KMS-11 (cell line): ENCODE results near the gene PFKP.

Experiments
- H2AFZ ChIP-seq: fragments of 200-600 bp; sonication (generic); 2 replicates; pipeline ENCODE4 v1.6.1; 2016; ENCODE audit warnings: antibody characterized with exemption, mixed run types, low read depth
- H3K27ac ChIP-seq: fragments of 200-600 bp; sonication (generic); 2 replicates; pipeline ENCODE4 v1.6.1; 2016; ENCODE audit warnings: mild to moderate bottlenecking, mixed run types
- H3K27me3 ChIP-seq: fragments of 200-600 bp; sonication (generic); 2 replicates; pipeline ENCODE4 v1.6.1; 2017; ENCODE audit warnings: mild to moderate bottlenecking, low read depth, mixed run types, moderate library complexity; ENCODE audit not compliant: insufficient read depth
- H3K36me3 ChIP-seq: fragments of 200-600 bp; sonication (generic); 2 replicates; pipeline ENCODE4 v1.6.1; 2017; ENCODE audit warnings: mild to moderate bottlenecking, mixed run types; ENCODE audit not compliant: insufficient read depth
- H3K4me1 ChIP-seq: fragments of 200-600 bp; sonication (generic); 2 replicates; pipeline ENCODE4 v1.6.1; 2016; ENCODE audit warnings: mild to moderate bottlenecking, low read depth, mixed run types; ENCODE audit not compliant: poor library complexity, severe bottlenecking
- H3K4me2 ChIP-seq: fragments of 200-600 bp; sonication (generic); 2 replicates; pipeline ENCODE4 v1.7.0; 2016; ENCODE audit warnings: mild to moderate bottlenecking, mixed run types
- H3K4me3 ChIP-seq: fragments of 200-600 bp; sonication (generic); IDR thresholded peaks from 2 replicates; pipeline ENCODE4 v1.6.1; 2017; ENCODE audit warnings: low read depth, low read length, mixed read lengths; ENCODE audit not compliant: insufficient read depth
- H3K79me2 ChIP-seq: fragments of 200-600 bp; sonication (generic); 2 replicates; pipeline ENCODE4 v1.6.1; 2016; ENCODE audit warnings: low read depth, mixed run types; ENCODE audit not compliant: insufficient read depth
- H3K9ac ChIP-seq: fragments of 200-600 bp; sonication (generic); 2 replicates; pipeline ENCODE4 v1.6.1; 2016; ENCODE audit warnings: mild to moderate bottlenecking, mixed run types
- H4K20me1 ChIP-seq: fragments of 200-600 bp; sonication (generic); 2 replicates; pipeline ENCODE4 v1.6.1; 2016; ENCODE audit warnings: mild to moderate bottlenecking, mixed run types; ENCODE audit not compliant: insufficient read depth
- TF ChIP-seq, protein P1 (sequence below): fragments of 200-600 bp; sonication (generic); conservative IDR thresholded peaks from 2 replicates; pipeline ENCODE4 v1.6.1; 2017; ENCODE audit warnings: low read depth, mild to moderate bottlenecking, antibody characterized with exemption, low read length, moderate library complexity, mixed read lengths

PFKP gene

DNA sequence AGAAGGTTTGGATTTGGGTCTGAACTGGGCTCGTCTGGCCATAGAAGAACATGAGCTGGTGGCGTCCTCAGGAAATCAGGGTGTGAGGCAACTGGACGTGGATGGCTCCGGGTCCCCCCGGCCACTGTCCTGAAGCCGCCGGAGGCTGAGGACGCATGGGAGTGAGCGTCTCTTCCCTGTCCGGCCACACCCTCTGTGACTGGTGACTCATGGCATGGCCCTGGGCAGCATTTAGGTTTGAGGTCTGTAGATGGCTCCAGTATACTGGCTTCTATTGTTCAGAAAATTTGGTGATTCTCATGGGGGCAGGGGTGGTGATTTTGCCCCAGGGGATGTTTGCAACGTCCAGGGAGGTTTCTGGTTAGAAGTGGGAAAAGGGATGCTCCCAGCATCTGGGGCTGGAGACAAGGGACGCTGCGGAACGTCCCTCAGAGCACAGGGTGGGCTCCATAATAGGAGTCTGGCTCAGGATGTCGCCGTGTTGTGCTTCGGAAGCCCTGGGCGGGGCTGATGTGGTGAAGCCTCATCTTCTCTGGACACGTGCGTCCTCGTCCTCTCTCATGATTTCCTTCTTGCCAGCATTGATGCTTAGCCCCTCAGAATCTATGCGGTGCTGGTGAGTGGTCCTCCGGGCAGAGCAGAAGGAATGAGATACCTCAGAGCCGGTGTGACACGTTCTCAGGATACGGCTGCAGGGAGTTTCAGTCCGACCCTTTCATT is 55.3 kb downstream of the PFKP start:
- TF ChIP-seq, protein P1, sequence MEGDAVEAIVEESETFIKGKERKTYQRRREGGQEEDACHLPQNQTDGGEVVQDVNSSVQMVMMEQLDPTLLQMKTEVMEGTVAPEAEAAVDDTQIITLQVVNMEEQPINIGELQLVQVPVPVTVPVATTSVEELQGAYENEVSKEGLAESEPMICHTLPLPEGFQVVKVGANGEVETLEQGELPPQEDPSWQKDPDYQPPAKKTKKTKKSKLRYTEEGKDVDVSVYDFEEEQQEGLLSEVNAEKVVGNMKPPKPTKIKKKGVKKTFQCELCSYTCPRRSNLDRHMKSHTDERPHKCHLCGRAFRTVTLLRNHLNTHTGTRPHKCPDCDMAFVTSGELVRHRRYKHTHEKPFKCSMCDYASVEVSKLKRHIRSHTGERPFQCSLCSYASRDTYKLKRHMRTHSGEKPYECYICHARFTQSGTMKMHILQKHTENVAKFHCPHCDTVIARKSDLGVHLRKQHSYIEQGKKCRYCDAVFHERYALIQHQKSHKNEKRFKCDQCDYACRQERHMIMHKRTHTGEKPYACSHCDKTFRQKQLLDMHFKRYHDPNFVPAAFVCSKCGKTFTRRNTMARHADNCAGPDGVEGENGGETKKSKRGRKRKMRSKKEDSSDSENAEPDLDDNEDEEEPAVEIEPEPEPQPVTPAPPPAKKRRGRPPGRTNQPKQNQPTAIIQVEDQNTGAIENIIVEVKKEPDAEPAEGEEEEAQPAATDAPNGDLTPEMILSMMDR: no peak
- Histone ChIP-seq H3K4me1 (no peaks in the 10 kb centered on the region), H3K27me3 (no peaks in the 10 kb centered on the region), H3K27ac (no peak overlapping the region), H4K20me1 (no peaks in the 10 kb centered on the region), H3K36me3 (peaks cover 14% of the 10 kb centered on the region; the same call in 1 of the 2 replicates), H3K79me2 (no peaks in the 10 kb centered on the region; the same call in 1 of the 2 replicates), H3K4me2 (no peak overlapping the region), H3K4me3 (no peak overlapping the region), H3K9ac (no peak overlapping the region), H2AFZ (no peak overlapping the region)

DNA sequence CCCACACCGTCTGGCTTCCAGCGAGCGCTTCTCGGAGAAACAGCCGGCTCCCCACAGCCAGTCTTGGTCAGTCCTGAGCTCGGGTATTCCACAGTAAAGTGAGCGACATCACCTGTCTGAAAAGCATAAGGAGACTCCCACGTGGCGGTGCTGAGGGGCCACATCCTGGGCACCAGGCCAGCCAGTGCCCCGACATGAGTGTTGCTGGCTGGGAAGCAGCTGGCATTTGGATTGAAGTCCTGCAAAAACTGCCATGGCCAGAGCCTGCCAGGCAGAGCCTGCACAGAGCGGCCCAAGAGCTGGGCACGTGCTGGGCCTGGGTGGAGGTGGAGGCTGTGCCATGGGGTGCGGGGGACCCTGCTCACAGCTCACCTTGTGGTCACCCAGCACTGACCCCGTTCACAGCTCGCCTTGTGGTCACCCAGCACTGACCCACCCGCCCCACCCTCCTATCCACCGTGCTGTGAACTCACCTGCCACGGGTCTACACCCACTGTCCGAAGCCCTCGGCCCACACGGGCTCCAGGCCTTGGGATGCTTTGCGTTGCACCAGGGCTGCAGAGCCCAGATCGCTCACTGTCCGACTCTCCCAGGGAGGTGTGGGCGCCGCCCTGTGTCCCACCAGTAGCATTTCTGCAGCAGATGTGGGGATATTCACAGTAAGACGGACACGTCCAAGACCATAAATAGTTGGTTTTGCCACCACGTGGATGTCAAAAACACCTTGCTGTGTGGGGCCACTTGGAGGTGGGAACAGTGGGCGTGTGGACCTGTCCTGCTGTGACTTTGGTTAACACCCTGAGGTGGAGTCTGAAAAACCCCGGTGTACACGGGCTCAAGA is 56.4 kb downstream of the PFKP start:
- Histone ChIP-seq H3K9ac (no peak overlapping the region), H4K20me1 (no peaks in the 10 kb centered on the region), H3K4me3 (no peak overlapping the region), H2AFZ (no peak overlapping the region), H3K36me3 (peaks cover 10% of the 10 kb centered on the region; the same call in 1 of the 2 replicates), H3K4me2 (no peak overlapping the region), H3K27me3 (no peaks in the 10 kb centered on the region), H3K4me1 (no peaks in the 10 kb centered on the region), H3K27ac (no peak overlapping the region), H3K79me2 (no peaks in the 10 kb centered on the region; the same call in 1 of the 2 replicates)
- TF ChIP-seq, protein P1: no peak

DNA sequence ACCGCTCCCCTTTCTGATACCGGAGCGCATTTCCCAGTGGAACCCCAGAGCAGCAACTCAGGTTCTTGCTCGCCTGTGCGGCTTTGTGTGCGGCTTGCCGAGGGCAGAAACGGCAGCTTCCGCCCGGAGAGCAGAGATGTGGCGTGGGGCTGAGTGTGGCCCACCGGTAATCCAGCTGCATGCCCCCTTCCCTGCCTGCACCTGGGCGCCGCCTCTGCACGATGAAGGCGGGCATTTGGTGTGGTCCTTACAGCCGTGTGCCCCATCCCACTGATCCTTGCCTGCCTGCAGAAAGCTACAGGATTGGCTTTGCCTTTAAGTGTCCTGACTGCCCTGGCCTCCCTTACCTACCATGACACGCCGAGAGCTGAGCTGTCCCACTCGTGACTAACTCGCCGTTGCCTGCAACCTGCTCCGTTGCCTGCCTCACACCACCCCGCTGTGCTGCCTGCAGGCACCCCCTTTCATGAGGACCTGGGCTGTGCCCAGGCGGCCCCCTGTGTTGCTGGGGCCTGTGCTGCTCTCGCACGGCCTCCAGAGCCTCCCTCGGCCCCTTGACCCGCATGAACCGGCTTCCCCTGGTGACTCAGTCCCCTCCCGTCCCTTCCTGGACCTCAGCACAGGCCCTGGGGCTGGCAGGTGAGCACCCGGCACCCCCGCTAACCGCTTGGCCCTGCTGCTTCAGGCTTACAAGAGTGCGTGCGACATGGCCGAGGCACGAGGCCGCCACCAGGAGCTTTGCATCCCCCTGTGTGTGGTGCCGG is 57.2 kb downstream of the PFKP start:
- Histone ChIP-seq H3K4me1 (no peaks in the 10 kb centered on the region), H3K27me3 (no peaks in the 10 kb centered on the region), H4K20me1 (no peaks in the 10 kb centered on the region), H3K27ac (no peak overlapping the region), H2AFZ (no peak overlapping the region), H3K9ac (no peak overlapping the region), H3K36me3 (peaks cover 6% of the 10 kb centered on the region; the same call in 1 of the 2 replicates), H3K4me2 (no peak overlapping the region), H3K79me2 (no peaks in the 10 kb centered on the region; the same call in 1 of the 2 replicates), H3K4me3 (no peak overlapping the region)
- TF ChIP-seq, protein P1: no peak

DNA sequence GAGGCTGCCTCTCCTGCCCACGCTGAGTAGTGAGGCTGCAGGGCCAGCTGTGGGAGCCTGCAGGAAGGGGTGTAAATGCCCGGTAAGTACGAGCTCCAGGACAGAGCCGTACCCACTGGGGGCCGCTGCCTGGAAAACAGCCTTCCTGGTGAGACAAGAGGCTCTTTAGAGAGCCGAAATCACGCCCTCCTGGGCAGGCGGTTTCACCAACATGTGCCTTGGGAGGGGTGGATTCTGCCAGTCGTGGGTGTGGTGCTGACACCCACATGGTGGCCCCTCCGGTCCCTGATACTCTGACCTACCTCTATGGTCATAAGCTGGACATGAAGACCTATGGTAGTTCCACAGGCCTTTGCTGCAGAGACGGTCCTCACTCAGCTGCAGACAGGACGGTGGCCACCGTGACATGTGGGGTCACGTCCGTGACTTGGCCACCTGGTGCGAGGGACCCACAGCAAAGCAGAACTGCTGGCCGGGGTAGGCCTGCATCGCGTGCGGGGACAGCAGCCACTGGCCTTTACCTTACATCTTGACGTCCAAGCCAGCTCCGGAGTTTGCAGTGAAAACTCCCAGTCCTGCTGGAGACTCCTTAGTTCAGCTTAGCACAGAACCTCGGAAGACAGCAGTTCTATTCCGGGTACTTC is 58.3 kb downstream of the PFKP start:
- Histone ChIP-seq H3K79me2 (no peaks in the 10 kb centered on the region; the same call in 1 of the 2 replicates), H3K27me3 (no peaks in the 10 kb centered on the region), H3K9ac (no peak overlapping the region), H3K36me3 (peaks cover 6% of the 10 kb centered on the region; the same call in 1 of the 2 replicates), H4K20me1 (no peaks in the 10 kb centered on the region), H3K4me2 (no peak overlapping the region), H3K4me1 (no peaks in the 10 kb centered on the region), H3K4me3 (no peak overlapping the region), H2AFZ (no peak overlapping the region), H3K27ac (no peak overlapping the region)
- TF ChIP-seq, protein P1: no peak
